ENCODE data around the gene STAT3.
A peak's percentile ranks its signal among the peaks of the same experiment; 100 is the strongest.

The STAT3 gene

GRCh38 chr17:42294469-42295398, 93.5 kb downstream of the STAT3 start:
- no peak for DNase-seq (ENCODE audit: low spot score)

DNA sequence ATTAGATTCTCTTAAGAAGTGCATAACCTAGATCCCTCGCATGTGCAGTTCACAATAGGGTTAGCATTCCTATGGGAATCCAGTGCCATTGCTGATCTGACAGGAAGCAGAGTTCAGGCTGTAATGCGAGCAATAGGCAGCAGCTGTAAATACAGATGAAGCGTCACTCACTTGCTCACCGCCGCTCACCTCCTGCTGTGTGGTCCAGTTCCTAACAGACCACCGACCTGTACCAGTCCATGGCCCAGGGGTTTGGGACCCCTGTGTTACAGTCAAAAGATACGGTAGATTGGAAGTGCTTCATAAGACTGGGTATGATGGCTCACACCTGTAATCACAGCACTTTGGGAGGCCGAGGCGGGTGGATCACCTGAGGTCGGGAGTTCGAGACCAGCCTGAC, 97.1 kb downstream of the STAT3 start:
- no peak for DNase-seq (ENCODE audit: low spot score)

DNA sequence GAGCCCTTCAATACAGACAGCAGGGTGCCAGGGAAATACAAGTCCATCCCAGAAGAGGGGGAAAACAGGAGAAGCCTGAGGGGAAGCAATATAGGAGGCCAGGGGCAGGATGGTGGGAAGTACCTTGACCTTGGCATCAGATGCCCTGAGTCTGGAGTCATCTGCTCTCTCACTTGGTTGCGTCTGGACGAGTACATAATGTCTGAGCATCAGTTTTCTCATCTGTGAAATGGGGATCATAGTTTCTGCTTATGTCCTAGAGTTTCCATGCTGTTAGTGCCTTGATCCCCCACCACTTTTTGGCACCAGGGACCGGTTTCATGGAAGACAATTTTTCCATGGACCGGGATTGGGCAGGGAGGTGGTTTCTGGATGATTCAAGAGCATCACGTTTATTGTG, 97.7 kb downstream of the STAT3 start:
- no peak for DNase-seq (ENCODE audit: low spot score)

DNA sequence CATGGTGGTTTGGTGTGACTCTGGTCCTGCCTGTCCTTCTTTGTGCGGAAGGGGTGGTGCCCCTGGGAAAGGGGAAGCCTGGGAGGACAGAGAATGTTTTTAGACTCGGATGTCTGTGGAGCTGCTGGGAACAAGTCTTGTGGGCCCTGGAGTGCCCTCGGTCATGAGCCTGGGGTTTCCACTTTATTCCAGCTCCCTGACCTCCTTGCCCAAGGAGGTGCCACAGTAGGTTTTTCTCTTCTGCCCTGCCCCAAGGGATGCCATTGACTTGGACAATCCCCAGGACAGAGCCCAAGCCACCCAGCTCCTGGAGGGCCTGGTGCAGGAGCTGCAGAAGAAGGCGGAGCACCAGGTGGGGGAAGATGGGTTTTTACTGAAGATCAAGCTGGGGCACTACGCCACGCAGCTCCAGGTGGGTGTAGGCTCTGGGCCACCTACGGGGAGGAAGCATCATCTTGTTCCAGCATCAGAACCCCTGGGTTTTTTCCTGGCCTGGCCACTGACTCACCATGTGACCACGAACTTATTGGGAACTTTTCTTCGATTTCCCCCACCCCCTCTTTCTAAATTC, 98.5 kb downstream of the STAT3 start:
- no peak for DNase-seq (ENCODE audit: low spot score)

DNA sequence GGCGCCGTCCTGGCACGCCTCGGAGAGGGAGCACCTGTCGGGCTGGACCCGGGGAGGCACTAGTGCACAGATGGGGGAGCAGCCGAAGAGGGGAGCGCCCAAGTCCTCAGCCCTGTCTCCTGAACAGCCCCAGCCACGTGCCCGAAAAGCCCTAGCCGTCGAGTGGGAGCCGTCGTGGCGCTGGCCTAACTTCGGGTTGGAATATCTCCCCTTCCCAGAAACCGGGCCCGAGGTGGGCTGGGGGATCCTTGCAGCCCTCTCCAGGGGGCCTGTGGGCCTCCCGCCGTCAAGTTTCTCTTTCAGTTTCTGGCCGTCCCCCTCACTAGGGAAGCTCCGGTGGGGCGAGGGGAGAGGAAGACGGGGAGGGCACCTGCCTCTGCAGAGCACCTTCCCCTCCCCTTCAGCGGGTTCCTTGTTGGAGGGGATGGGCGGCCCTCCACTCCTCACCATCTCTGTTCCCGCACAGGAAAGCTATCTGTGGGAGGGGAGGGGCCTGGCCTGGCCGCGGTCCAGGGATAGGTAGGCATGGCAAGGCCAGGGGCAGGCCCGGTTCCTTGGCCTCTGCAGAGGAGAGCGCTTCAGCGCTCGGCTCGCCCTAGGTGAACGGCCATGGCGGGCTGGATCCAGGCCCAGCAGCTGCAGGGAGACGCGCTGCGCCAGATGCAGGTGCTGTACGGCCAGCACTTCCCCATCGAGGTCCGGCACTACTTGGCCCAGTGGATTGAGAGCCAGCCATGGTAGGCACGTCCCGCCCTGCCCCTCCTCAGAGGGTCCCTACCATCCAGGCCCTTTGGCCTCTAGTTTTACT, 99.2 kb downstream of the STAT3 start:
- DNase-seq (ENCODE audit: low spot score), result no peak

- peak; percentile 94 for DNase-seq (ENCODE audit: low spot score)
These were observed 100.1 kb downstream of the STAT3 start, which contains the start of gene STAT5A for GRCh38 chr17:42287977-42288802. Gene STAT5A, plus strand, starts transcription at chr17:42288498. Its CDS starts 914 bp downstream, at chr17:42289412.

DNA sequence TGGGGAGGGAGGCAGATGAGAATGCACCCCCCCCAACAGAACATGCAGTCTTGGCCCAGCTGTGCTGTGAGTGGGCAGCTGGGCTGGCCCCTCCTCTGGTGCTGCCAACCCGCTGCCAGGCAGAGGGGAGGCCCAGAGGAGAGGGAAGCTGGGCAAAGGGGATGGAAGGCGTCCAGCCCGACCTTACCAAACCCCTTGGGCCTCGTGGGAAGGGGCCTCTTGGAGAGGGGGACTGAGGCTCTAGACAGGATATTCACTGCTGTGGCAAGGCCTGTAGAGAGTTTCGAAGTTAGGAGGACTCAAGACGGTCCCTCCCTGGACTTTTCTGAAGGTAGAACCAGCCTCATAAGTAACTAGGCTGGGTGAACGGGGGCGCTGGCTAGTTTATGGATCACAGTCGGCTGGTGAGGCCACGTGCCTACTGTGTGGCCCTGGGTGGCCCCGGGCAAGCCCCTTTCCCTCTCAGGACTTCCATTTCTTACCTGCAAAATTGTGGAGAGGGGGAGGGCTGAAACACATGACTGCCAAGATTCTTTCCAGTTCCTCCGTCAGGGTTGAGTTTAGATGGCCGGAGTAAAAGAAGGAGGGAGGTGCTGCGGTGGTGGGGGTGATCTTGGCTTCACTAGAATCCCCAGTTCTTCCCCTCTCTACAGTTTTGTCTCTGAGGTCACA, 100.8 kb downstream of the STAT3 start:
- DNase-seq (ENCODE audit: low spot score), result peak; percentile 69

DNA sequence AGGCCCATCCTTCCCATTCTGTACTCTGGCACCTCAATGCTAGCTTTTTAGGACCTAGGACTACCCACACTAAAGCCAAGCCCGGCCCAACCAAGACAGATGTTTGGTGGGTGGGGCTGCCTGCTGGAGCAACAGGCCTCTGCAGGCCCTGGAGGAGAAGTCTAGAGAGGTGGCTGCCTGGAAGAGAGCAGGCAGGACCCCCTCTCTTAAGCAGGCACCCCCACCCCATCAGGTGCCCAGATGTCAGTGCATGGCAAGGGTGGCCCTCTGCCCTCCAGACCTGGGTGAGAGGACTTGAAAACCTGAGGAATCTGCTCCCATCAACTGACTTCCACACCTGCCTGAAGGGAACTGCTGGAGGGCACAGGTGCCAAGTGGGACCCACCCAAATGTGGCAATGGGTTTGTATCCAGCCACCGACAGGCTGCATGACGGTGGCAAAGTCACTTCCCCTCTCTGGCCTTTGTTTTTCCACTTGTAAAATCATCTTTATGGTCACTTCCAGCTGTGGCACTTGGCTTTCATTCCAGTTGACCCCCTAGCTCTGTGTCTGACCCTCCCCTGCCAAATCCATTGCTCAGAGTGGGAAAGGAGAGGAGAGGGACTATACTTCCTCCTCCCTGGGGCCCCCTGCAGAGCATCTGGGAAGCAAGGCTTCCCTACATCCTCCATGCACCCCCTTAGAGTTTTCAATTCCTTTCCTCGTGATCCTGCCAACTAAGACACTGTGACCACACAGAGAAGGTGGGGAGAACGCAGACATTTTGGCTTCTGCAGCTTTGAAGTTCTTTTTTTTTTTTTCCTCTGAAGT, 101.6 kb downstream of the STAT3 start:
- peak; percentile 37 for DNase-seq (ENCODE audit: low spot score)

GRCh38 chr17:42285346-42286050, 102.7 kb downstream of the STAT3 start:
- no peak for DNase-seq (ENCODE audit: low spot score)

GRCh38 chr17:42284566-42284965, 103.7 kb downstream of the STAT3 start:
- DNase-seq (ENCODE audit: low spot score), result no peak

- no peak for DNase-seq (ENCODE audit: low spot score)
These were observed 104.2 kb downstream of the STAT3 start for GRCh38 chr17:42284024-42284369.

- DNase-seq (ENCODE audit: low spot score), result no peak
These were observed 104.8 kb downstream of the STAT3 start for GRCh38 chr17:42283241-42284023.

- no peak for DNase-seq (ENCODE audit: low spot score)
These were observed 105.7 kb downstream of the STAT3 start for GRCh38 chr17:42282478-42283080.

DNA sequence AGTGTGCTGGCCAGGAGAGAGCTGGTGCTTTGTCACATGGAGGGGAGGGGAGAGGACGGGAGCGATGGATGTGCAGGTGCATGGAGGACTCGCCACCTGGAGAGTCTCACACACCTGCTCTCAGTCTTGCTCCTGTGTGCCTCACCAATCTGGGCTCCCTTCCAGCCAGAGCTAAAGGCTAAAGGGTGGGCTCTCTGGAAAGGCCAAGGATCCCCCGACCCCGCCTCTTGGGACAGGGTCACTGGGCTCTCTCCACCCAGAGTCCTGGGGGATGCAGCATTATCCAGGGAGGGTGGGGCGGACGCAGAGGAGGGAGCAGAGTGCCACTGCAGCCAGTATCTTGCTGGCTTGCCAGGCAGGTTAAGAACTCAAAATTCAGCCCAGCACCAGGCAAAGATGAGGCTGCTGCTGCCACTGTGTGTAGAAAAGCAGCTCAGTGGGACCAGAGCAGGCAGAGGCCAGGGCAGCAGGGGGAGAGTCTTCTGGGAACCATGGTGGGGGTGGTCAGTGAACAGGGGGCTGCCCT, 106.6 kb downstream of the STAT3 start:
- no peak for DNase-seq (ENCODE audit: low spot score)

DNA sequence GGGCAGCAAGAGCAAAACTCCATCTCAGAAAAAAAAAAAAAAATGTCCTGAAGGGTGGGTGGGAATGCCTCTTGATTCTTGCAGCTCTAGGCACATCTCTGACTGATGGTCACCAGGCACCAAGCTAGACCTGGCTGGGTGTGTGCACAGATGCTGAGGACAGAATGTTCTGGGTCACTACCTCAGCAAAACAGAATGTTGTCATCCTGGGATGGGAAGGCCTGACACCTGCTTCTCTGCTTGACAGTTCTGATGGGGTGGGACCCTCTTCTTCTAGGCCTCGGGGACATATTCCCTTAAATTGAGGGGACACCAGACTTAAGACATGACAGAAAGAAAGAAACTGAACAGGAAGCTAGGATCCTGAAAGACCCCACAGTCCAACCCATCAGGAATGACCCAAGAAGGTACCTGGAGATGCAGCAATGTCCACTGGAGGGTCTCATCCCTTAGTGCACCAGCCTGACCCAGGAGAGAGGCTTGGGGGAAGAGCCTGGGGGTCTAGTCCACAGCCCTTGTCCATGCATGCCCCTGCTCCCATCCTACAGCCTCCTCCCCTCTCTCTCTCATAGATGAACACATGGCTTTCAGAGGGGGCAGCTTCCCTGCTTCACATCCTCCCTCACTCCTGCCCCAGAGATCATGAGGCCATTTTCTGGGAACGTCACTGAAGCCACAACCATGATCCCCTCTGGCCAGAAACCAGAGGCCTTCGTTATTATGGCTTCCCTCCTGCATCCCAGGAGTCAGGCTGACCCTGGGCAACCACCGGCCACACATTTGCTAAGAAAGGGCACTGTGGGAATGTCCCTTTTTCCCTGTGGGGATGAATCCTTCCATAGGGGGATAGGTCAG, 108.2 kb downstream of the STAT3 start:
- DNase-seq (ENCODE audit: low spot score), result no peak

- DNase-seq (ENCODE audit: low spot score), result no peak
These were observed 110.9 kb downstream of the STAT3 start for GRCh38 chr17:42277342-42277712.

DNA sequence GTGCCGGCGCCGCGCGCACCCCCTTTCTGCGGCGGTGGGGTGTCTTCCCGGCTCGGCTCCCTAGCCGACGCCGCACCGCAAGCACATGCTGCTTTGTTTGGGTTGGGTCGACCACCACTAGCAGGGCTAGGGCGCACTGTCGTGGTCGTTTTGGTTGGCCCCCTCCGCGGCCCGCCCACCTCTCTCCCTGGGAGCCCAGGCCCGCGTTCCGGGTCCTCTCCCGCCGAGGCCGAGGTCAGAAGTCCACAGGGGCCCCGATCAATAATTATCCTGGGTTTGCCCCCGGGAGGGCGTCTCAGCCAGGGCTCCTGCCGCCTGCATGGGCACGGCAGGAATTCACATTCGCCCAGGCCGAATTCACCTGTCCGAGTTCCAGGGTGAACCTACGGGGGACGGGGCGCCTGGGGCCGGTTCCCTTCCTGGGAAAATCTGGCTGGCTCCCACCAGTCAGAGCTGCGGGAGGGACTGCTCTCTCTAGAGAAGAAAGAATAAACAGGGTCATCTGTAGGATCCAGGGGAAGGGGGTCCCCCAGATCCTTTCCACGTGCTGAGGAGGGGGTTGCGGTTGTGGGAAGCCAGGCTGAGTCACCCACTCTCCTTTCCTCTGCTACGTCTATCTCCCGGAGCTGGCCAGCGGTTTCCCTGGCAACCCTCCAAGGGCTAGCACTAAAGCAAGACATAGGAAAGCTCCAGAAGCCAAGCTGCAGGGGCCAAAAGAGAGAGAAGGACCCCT, 111.5 kb downstream of the STAT3 start:
- DNase-seq (ENCODE audit: low spot score), result peak; percentile 79

Data from GM03348 (cell line).